Adrenal gland (tissue), 5 donors: ENCODE data around the gene ADAMTS7.

ENCODE experiments used
- POLR2A ChIP-seq, 2 donors: fragments of 450-650 bp; IDR thresholded peaks; one replicate each; pipeline ENCODE4 v1.6.1; 2017; ENCODE audit warnings: antibody characterized with exemption in 2 of 2, mild to moderate bottlenecking in 2 of 2, moderate library complexity in 1 of 2
- TF ChIP-seq, protein P1 (sequence below), 6 experiments: fragments of 450-650 bp in 4 of 6; fragments of 200-600 bp in 2 of 6; sonication (generic) in 1 of 6; IDR thresholded peaks; 1 replicate in 5 of 6; 2 replicates in 1 of 6; pipeline versions ENCODE4 v1.5.1 to v1.8.0; 2016 to 2021; ENCODE audit warnings: antibody characterized with exemption in 6 of 6, mild to moderate bottlenecking in 2 of 6, moderate library complexity in 1 of 6
- donor health status: DM: no; HTN: no; CAD: no.

DNA sequence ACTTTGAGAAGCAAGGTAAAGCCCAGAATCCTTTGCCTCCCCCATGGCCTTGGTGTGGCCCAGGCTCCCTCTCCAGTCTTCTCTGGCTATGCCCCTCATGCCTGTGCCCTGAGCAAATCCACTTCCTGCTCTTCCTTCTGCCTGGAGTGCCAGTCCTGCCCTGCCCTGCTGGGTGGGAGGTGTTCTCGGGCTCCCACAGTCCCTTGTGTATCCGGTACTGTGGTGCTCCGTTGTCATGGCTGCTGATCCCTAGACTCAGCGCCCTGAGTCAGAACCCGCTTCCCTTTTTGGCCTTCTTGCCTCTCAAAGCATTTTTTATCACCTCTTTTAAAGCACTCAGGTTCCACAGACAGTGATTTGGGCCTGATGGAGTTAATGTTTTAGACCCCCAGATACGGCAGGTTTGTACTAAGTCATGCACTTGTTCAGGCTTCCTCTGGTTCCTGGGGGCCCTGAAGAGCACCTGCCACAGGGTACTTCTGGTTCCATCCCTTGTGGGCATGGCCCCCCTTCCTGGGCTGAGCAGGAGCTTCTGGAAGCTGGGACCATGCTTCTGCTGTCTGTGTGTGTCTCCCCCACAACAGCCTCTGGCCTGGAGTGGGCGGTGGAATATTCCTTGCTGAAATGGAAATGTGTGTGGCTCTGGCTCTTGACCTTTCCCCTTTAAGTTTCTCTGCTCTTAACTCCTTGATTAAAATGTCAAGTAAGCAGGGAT is 29.6 kb upstream of the ADAMTS7 start:
- TF ChIP-seq POLR2A (IDR thresholded peaks at IDR 0.05) = no peak
- TF ChIP-seq, protein P1, sequence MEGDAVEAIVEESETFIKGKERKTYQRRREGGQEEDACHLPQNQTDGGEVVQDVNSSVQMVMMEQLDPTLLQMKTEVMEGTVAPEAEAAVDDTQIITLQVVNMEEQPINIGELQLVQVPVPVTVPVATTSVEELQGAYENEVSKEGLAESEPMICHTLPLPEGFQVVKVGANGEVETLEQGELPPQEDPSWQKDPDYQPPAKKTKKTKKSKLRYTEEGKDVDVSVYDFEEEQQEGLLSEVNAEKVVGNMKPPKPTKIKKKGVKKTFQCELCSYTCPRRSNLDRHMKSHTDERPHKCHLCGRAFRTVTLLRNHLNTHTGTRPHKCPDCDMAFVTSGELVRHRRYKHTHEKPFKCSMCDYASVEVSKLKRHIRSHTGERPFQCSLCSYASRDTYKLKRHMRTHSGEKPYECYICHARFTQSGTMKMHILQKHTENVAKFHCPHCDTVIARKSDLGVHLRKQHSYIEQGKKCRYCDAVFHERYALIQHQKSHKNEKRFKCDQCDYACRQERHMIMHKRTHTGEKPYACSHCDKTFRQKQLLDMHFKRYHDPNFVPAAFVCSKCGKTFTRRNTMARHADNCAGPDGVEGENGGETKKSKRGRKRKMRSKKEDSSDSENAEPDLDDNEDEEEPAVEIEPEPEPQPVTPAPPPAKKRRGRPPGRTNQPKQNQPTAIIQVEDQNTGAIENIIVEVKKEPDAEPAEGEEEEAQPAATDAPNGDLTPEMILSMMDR (IDR thresholded peaks at IDR 0.05) = no peak
